SHP77 (cell line): ENCODE data around the gene SLC6A2.

Source experiments
- DNase-seq, 2 experiments: peaks; one replicate each; lab custom pipeline; 2025; lab: John Stamatoyannopoulos, UW

Gene SLC6A2

DNA sequence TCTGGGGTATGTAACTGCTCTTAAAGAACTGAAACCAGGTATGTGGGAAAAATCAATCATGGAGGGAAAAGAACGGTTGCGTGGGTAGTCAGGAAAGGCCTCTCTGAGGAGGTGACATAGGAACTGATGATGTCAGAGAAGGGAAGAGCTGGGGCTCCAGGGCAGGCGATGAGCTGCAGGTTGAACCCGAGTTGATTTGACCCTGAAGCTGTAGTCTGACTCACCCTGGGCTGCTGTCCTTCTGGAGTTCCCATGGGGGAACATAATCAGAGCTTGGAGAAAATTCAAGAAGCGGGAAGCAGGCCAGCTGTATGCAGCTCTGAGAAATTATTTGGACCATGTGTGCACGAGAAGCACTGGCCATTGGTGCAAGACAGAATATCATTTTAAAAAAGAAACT, 16.7 kb downstream of the SLC6A2 start:
- DNase-seq, result no peak

GRCh38 chr16:55678161-55678821, 22.5 kb downstream of the SLC6A2 start:
- no peak for DNase-seq

- no peak for DNase-seq
These were observed 26.3 kb downstream of the SLC6A2 start for GRCh38 chr16:55682086-55682485.

GRCh38 chr16:55685973-55686372, 30.2 kb downstream of the SLC6A2 start:
- DNase-seq, result no peak

DNA sequence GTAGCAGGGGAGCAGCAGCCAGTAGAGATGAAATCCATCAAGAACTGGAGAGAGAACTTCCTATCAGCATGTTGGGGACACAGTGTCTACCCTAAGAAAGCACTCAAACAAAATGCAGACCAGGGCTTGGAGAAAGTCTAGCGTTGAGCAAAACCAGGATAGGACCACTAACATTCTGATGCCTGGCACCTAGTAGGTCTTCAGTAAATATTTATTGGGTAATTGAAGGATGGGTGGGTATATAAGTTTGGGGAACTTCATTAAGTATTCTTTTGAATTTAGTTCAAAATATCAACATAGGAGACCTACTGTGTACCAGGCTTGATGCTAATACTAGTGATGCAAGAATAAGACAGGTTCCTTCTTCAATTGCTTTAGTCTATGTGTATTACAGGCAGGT, 30.9 kb downstream of the SLC6A2 start:
- no peak for DNase-seq

DNA sequence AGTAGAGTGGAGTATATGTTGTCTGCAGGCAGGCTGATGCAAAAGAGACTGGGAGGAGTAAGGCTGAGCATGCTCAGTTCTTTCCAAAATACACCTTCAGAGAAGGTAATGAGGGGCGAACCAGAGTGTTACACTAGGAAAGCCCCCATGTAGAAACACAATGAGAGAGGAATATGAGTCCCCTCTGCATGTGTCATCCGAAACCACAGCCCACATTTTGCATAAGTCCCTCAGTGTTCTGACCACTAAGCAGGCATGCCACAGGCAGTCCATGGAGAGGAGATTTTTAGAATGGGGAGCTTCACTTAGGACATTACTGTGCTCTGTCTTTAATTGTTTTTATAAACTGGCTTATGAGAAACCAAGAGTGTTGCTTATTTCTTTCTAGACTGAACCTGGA, 32.0 kb downstream of the SLC6A2 start:
- DNase-seq, result no peak

DNA sequence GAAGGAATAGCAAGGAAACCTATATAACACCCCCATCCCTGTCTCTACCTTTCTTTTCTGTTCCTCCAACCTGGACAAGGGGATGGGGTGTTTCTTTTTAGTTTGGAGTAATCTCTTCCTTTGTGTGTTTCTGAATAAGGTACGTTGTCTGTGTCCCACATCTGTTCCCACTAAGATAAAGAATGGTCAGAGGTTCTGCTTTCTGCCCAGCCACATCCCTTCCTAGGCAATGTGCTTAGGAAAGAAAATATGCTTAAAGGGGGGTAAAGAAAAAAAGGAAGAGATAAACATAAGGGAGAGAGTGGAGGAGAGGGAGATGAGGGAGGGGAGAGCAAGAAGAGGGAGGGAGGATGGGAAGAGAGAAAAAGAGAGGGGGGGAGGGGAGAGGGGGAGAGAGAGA, 35.1 kb downstream of the SLC6A2 start:
- no peak for DNase-seq

- DNase-seq, result no peak
These were observed 36.0 kb downstream of the SLC6A2 start for GRCh38 chr16:55691771-55692170.

DNA sequence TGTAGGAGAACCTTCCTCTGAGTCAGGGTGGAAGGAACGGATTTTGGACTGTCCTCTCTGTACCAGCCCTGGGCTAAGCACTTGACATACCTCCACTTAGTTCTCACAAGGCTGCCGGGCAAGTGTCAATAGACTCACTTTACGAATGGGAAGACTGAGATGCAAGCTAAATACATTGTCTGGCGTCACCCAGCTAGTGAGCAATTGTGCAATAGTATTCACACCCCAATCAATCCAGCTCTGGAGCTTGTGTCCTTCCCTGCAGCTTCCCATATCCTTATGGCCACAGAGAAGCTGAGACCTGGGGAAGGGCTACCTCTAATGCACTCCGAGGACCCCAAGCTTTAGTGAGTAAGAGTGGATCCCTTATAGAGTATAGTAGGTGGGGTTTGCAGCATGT, 39.8 kb downstream of the SLC6A2 start:
- DNase-seq, result no peak

DNA sequence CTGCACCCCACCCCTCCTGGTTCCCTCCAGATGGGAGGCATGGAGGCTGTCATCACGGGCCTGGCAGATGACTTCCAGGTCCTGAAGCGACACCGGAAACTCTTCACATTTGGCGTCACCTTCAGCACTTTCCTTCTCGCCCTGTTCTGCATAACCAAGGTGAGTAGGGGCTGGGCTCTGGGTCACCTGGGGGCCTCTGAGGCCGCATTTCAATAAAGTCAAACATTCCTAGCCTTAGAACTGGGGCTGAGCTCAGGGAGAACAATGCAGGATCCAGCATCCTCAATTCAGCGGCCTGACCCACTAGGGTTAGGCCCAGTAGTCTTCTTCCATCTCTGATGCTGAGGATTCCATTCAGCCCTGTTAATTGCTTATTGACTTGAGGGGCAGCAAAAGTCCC, 42.1 kb downstream of the SLC6A2 start:
- no peak for DNase-seq

DNA sequence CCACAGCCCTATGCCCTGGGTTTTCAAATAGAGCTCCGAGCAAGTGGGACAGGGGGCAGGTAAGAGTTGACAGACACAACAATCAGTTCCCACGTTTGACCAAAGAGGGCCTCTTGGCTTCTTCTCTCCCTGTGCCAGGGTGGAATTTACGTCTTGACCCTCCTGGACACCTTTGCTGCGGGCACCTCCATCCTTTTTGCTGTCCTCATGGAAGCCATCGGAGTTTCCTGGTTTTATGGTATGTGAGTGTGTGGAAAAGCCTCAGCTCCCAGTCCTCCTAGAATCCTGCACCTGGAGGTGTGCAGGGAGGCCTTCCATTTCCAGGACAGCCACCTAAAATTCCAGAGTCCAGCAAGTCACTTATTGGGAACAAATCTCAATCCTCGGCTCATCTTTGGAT, 42.5 kb downstream of the SLC6A2 start:
- no peak for DNase-seq

GRCh38 chr16:55698946-55699345, 43.2 kb downstream of the SLC6A2 start:
- no peak for DNase-seq

GRCh38 chr16:55699616-55700015, 43.8 kb downstream of the SLC6A2 start:
- no peak for DNase-seq

- no peak for DNase-seq
These were observed 44.3 kb downstream of the SLC6A2 start for GRCh38 chr16:55700067-55700466.

- no peak for DNase-seq
These were observed 45.2 kb downstream of the SLC6A2 start for GRCh38 chr16:55700961-55701360.

GRCh38 chr16:55701442-55702319, 45.9 kb downstream of the SLC6A2 start:
- DNase-seq, result peak; percentile 14 to 49

DNA sequence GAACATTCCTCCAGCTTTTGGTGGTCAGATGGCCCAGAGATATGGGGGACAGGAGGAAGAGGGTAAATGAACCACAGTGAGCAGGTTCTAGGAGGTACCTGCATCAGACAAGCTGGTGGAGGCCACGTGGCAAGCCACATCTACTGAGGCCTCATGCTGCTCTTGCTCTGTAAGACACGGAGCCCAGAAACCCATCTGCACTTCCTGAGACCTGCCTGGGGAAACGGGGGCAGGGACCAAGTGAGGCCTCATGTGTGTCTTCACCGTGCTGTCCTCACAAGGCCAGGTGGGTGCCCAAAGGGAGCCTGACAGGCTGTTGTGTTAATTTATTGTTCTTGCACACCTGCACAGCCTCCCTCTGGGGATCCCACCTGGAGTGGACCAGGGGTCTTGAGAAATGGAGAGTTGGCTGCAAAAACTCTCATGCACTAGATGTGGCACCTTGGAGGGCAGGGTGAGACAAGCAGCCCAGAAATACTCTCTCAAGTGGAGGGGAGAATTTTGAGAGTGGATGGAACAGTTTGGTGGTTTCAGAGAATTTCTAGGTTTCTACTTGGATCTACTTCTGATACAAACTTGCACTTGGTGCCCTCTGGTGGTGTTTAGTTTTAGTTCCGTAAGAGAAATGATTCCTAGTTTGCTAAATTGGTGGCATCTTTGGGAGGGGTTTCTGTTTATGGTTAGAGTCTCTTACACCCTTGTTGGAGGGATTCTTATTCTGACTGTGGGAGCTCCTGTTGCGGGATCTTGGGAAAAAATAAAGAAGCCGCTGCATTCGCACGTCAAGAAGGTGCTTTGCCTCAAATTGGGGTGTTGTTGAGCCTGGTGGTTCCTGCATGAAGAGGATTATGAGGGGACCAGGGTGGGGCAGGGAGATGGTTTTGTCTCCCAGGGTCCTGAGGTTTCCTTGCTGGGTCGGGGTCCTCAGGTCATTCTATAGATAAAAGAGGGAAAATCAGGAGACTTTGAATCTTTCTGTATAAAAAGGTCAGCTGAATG, 47.5 kb downstream of the SLC6A2 start:
- peak; percentile 3 to 31 for DNase-seq

- DNase-seq, result no peak
These were observed 51.1 kb downstream of the SLC6A2 start for GRCh38 chr16:55706739-55707384.

GRCh38 chr16:55709801-55710200, 54.0 kb downstream of the SLC6A2 start:
- DNase-seq, result no peak

GRCh38 chr16:55710466-55710865, 54.7 kb downstream of the SLC6A2 start:
- no peak for DNase-seq

DNA sequence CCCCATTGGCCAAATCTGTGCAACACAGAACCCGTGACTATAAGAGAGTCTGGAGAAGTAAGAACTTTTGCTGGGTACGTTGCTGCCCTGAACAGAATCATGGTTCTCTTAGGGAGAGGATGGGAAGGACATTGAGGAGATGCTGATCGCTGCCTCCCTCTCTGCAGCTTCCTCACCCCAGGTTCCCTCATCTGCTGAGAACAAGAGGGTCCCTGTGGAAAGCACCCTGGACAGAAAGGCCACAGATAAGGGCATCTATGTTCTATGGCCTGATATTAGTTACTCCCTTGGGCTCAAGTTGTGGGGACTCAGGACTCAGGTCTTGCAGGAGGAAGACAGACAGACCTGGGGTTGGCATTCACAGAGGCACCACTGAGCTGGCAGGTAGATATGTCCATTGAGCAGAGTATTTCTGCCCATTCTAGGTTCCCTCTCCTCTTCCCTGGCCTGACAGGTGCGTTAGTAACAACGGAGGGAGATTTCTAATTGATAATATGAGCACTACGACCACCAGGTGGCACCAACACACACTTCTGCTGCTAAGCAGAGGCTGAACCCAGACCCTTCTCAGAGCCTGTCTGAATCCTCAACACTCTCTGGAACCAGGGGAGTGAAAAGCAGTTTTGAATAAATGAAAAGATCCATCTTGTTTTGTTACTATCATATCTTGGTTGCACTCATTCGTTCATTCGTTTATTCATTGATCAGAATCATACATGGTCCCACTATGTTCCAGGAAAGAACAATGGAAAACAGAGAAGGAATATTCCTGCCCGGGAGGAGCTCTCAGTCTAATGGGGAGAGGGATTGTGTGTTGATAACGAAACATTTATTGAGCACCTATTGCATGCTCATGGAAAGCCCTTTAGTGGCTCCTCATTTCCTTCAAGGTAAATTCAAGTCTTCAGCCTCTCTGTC, 56.4 kb downstream of the SLC6A2 start:
- peak; percentile 35 to 50 for DNase-seq
